ENCODE data around the gene RAB11FIP4. TPM values are rescaled to one million over a fixed set of nuclear protein-coding genes. Genes with fewer than 3 reads are reported as not detected.
A peak's percentile ranks its signal among the peaks of the same experiment; 100 is the strongest.

RAB11FIP4 gene
- total and polyA plus RNA-seq, 2 of the 13 experiments (the other 11 are each of a cell fraction or from before 2014, with no cell fraction given) = 28.0 to 89.3 TPM

DNA sequence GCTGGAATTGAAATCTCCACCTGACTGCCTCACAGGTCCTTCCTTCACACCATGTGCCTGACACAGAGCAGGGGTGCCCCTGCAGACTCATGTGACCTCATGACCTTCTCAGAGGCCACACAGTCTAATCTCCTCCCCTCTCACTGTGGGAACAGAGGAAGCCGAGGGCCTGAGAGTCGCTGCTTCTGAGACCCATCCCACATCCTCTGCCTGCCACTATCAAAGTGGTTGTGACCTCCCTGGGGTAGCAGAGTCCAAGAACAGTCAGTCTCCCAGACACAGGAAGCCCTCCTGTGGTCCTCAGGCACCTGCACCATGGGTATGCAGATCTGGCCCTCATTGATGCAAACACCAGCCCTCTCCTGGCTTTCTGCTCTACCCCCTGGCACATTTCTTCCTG lies 78.5 kb downstream of the RAB11FIP4 start (continued):
- TF ChIP-seq ZNF354B (CRISPR knock-in tag; IDR thresholded peaks at IDR 0.05) = no peak
- TF ChIP-seq, protein P1, sequence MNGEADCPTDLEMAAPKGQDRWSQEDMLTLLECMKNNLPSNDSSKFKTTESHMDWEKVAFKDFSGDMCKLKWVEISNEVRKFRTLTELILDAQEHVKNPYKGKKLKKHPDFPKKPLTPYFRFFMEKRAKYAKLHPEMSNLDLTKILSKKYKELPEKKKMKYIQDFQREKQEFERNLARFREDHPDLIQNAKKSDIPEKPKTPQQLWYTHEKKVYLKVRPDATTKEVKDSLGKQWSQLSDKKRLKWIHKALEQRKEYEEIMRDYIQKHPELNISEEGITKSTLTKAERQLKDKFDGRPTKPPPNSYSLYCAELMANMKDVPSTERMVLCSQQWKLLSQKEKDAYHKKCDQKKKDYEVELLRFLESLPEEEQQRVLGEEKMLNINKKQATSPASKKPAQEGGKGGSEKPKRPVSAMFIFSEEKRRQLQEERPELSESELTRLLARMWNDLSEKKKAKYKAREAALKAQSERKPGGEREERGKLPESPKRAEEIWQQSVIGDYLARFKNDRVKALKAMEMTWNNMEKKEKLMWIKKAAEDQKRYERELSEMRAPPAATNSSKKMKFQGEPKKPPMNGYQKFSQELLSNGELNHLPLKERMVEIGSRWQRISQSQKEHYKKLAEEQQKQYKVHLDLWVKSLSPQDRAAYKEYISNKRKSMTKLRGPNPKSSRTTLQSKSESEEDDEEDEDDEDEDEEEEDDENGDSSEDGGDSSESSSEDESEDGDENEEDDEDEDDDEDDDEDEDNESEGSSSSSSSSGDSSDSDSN (CRISPR knock-in tag; IDR thresholded peaks at IDR 0.05) = no peak
- TF ChIP-seq, protein P2, sequence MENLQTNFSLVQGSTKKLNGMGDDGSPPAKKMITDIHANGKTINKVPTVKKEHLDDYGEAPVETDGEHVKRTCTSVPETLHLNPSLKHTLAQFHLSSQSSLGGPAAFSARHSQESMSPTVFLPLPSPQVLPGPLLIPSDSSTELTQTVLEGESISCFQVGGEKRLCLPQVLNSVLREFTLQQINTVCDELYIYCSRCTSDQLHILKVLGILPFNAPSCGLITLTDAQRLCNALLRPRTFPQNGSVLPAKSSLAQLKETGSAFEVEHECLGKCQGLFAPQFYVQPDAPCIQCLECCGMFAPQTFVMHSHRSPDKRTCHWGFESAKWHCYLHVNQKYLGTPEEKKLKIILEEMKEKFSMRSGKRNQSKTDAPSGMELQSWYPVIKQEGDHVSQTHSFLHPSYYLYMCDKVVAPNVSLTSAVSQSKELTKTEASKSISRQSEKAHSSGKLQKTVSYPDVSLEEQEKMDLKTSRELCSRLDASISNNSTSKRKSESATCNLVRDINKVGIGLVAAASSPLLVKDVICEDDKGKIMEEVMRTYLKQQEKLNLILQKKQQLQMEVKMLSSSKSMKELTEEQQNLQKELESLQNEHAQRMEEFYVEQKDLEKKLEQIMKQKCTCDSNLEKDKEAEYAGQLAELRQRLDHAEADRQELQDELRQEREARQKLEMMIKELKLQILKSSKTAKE (CRISPR knock-in tag; IDR thresholded peaks at IDR 0.05; ENCODE audit: borderline replicate concordance) = peak; percentile 34; the same call in 1 of the 2 replicates
- no peak for TF ChIP-seq IKZF1 (IDR thresholded peaks at IDR 0.05)
- TF ChIP-seq, protein P3, sequence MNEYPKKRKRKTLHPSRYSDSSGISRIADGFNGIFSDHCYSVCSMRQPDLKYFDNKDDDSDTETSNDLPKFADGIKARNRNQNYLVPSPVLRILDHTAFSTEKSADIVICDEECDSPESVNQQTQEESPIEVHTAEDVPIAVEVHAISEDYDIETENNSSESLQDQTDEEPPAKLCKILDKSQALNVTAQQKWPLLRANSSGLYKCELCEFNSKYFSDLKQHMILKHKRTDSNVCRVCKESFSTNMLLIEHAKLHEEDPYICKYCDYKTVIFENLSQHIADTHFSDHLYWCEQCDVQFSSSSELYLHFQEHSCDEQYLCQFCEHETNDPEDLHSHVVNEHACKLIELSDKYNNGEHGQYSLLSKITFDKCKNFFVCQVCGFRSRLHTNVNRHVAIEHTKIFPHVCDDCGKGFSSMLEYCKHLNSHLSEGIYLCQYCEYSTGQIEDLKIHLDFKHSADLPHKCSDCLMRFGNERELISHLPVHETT (CRISPR knock-in tag; conservative IDR thresholded peaks at IDR 0.05) = no peak
- TF ChIP-seq ISL2 (CRISPR knock-in tag; IDR thresholded peaks at IDR 0.05) = no peak
- 0 out of 2 replicates have a peak, but pooled peaks have one; percentile 22 for TF ChIP-seq ZBTB7B (CRISPR knock-in tag; IDR thresholded peaks at IDR 0.05)
- 0 out of 2 replicates have a peak, but pooled peaks have one; percentile 32 for TF ChIP-seq YEATS4 (CRISPR knock-in tag; IDR thresholded peaks at IDR 0.05; ENCODE audit: borderline replicate concordance)
- no peak for TF ChIP-seq PCBP2 (optimal IDR thresholded peaks at IDR 0.05; ENCODE audit: low read depth, low read length, poor library complexity, severe bottlenecking)
- TF ChIP-seq, protein P4, sequence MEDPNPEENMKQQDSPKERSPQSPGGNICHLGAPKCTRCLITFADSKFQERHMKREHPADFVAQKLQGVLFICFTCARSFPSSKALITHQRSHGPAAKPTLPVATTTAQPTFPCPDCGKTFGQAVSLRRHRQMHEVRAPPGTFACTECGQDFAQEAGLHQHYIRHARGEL (CRISPR knock-in tag; IDR thresholded peaks at IDR 0.05) = no peak
- peak; percentile 41; the same call in 1 of the 2 replicates for TF ChIP-seq MED1 (CRISPR knock-in tag; IDR thresholded peaks at IDR 0.05)
- TF ChIP-seq SP5 (CRISPR knock-in tag; IDR thresholded peaks at IDR 0.05; ENCODE audit: borderline replicate concordance, low read depth) = peak; percentile 75; the same call in 1 of the 2 replicates
- TF ChIP-seq ZNF564 (CRISPR knock-in tag; IDR thresholded peaks at IDR 0.05) = peak; percentile 80; the same call in 1 of the 2 replicates
- no peak for TF ChIP-seq ZNF776 (CRISPR knock-in tag; IDR thresholded peaks at IDR 0.05)
- TF ChIP-seq, protein P5, sequence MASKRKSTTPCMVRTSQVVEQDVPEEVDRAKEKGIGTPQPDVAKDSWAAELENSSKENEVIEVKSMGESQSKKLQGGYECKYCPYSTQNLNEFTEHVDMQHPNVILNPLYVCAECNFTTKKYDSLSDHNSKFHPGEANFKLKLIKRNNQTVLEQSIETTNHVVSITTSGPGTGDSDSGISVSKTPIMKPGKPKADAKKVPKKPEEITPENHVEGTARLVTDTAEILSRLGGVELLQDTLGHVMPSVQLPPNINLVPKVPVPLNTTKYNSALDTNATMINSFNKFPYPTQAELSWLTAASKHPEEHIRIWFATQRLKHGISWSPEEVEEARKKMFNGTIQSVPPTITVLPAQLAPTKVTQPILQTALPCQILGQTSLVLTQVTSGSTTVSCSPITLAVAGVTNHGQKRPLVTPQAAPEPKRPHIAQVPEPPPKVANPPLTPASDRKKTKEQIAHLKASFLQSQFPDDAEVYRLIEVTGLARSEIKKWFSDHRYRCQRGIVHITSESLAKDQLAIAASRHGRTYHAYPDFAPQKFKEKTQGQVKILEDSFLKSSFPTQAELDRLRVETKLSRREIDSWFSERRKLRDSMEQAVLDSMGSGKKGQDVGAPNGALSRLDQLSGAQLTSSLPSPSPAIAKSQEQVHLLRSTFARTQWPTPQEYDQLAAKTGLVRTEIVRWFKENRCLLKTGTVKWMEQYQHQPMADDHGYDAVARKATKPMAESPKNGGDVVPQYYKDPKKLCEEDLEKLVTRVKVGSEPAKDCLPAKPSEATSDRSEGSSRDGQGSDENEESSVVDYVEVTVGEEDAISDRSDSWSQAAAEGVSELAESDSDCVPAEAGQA (IDR thresholded peaks at IDR 0.05; ENCODE audit: low read depth) = no peak
- TF ChIP-seq, protein P5 (CRISPR knock-in tag; IDR thresholded peaks at IDR 0.05; ENCODE audit: borderline replicate concordance) = no peak
- TF ChIP-seq SMAD3 (CRISPR knock-in tag; IDR thresholded peaks at IDR 0.05) = no peak
- TF ChIP-seq GABPB1 (CRISPR knock-in tag; IDR thresholded peaks at IDR 0.05) = no peak
- no peak for TF ChIP-seq NR1H2 (CRISPR knock-in tag; IDR thresholded peaks at IDR 0.05; ENCODE audit: borderline replicate concordance, low read depth)
- TF ChIP-seq ZNF451 (CRISPR knock-in tag; IDR thresholded peaks at IDR 0.05) = no peak

All from HepG2 (cell line).